ENCODE measurements around the gene SERGEF. TPM values are rescaled to one million over a fixed set of nuclear protein-coding genes. Genes with fewer than 3 reads are reported as not detected.
A peak's percentile ranks its signal among the peaks of the same experiment; 100 is the strongest.

The SERGEF gene
- total and polyA plus RNA-seq, 7 donors, result 24.0 to 50.4 (median 30.7) TPM

DNA sequence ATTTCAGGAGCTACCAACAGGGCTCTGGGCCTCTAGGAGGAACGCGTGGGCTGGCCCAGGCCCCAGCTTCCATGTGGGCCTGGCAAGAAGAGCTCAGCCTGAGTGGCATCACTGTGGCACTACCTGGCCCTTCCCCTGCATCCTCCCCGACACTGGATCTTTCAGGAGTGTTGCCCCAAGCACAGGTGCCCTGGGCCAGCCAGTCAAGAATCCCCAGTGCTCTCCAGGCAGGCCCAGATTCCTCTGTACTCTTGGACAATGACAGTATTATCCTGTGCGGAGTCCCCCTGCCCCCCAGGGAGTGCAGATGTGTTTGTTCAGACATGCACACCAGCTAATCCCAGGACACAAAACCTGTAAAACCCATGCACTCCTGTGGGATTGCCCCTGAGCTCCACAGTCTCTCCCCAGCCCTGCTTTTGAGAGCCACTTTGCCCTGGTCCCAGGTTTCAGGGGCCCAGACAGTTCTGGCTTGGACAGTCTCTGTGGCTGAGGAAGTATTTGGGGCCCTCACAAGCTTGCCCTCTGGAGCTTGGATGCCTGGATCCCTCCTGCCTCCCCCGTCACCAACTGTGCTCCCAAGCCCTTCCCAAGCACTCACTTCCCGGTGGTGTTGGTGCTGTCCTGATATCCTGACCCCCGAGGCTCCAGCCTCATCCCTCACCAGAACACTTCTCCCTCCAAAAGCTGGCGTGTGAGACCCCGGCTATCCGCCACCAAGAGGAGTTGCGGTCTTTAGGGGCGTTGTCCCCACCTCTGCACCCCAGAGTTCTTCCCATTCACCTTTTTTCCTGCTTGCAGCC lies 238.4 kb downstream of the SERGEF start:
- Histone ChIP-seq H3K9me3 (no peaks in the 10 kb centered on the region), H3K27ac (no peak overlapping the region), H3K36me3 (no peaks in the 10 kb centered on the region), H3K4me3 (no peak overlapping the region), H3K27me3 (no peaks in the 10 kb centered on the region), H3K4me1 (no peaks in the 10 kb centered on the region)
- DNase-seq, result peak; percentile 50
- intact Hi-C loops (cut with DNase I), result no loop called here
- 89 to 91% methylated on average over 12 of the region's 12 CpGs for WGBS, 2 donors
- TF ChIP-seq EP300 (IDR thresholded peaks at IDR 0.05) (no peak), POLR2A (IDR thresholded peaks at IDR 0.05) (no peak), POLR2AphosphoS5 (IDR thresholded peaks at IDR 0.05) (no peak)
- TF ChIP-seq, protein P1, sequence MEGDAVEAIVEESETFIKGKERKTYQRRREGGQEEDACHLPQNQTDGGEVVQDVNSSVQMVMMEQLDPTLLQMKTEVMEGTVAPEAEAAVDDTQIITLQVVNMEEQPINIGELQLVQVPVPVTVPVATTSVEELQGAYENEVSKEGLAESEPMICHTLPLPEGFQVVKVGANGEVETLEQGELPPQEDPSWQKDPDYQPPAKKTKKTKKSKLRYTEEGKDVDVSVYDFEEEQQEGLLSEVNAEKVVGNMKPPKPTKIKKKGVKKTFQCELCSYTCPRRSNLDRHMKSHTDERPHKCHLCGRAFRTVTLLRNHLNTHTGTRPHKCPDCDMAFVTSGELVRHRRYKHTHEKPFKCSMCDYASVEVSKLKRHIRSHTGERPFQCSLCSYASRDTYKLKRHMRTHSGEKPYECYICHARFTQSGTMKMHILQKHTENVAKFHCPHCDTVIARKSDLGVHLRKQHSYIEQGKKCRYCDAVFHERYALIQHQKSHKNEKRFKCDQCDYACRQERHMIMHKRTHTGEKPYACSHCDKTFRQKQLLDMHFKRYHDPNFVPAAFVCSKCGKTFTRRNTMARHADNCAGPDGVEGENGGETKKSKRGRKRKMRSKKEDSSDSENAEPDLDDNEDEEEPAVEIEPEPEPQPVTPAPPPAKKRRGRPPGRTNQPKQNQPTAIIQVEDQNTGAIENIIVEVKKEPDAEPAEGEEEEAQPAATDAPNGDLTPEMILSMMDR (IDR thresholded peaks at IDR 0.05), result no peak

DNA sequence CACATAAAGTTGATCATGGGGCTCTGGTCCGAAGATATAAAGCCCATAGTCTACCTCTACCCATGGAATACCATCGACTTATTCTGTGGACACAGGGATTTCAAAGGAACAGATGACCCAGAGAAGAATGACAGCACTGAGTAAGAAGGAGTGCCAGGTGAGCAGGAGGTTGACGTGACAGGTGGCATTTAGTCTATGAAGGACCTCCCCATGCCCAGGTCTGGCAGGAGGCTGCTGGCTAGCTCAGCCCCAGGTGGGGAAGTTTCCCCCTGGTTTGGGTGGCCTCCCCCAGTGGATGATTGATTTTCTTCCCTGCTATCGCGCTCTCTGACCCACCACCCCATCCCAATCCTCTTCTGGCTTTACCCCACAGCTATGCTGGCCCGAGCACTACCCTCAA lies 239.2 kb downstream of the SERGEF start:
- peak; percentile 41 for DNase-seq
- TF ChIP-seq, protein P1 (IDR thresholded peaks at IDR 0.05), result no peak
- TF ChIP-seq EP300 (IDR thresholded peaks at IDR 0.05) (no peak), POLR2AphosphoS5 (IDR thresholded peaks at IDR 0.05) (no peak), POLR2A (IDR thresholded peaks at IDR 0.05) (no peak)
- Histone ChIP-seq H3K27ac (no peak overlapping the region), H3K36me3 (no peaks in the 10 kb centered on the region), H3K9me3 (no peaks in the 10 kb centered on the region), H3K4me1 (no peaks in the 10 kb centered on the region), H3K4me3 (no peak overlapping the region), H3K27me3 (no peaks in the 10 kb centered on the region)
- intact Hi-C loops (cut with DNase I), result no loop called here
- WGBS, 2 donors, result 92 to 95% methylated on average over 6 of the region's 6 CpGs

DNA sequence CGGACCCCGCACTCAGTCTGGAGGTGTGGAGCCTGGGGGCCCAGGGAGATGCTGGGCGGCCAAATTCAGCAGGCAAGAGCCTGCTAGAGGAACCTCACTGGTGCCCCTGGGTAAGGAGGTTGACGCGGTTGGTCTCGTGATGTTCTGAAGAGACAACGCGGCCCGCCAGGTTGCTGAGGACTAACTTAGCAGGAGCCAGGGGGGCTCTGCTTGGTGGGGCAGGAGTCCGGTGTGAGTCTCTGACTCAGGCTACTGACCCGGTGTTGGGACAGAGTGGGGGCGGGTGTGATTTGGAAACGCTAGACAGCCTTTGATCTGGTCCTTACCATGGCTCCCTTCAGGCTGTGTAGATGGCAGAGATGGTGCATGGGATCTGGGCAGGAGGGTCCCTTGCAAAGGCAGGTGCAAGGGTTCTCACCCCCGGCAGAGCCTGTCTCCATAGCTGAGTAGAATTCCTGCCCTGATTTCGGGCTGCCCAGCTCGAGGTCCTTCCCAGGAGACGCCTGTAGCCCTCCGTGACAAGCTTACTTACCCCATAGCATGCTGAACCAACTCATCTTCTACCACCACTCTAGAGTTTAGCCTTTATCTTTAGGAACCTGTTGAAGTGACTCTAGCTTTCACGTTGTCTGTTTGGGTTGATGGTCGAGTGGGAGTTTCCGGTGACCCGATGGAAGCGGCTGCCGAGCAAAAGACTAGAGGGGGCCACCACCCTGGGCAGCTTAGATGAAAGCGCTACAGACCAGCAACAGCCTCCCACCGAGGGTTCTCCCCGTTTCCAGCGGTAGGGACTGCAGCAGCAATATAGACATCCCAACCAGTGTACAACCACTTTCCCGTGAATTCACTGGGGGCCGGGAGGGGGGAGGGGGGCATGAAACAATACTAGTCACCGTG lies 239.9 kb downstream of the SERGEF start:
- TF ChIP-seq POLR2A (IDR thresholded peaks at IDR 0.05), result no peak
- TF ChIP-seq EP300 (IDR thresholded peaks at IDR 0.05), result no peak
- TF ChIP-seq, protein P1 (IDR thresholded peaks at IDR 0.05), result no peak
- no peak for TF ChIP-seq POLR2AphosphoS5 (IDR thresholded peaks at IDR 0.05)
- H3K4me1 ChIP-seq, result no peaks in the 10 kb centered on the region
- DNase-seq, result peak; percentile 57
- H3K36me3 ChIP-seq, result no peaks in the 10 kb centered on the region
- 94 to 95% methylated on average over 31 of the region's 31 CpGs for WGBS, 2 donors
- H3K27ac ChIP-seq, result no peak overlapping the region
- no peaks in the 10 kb centered on the region for H3K9me3 ChIP-seq
- no peak overlapping the region for H3K4me3 ChIP-seq
- no peaks in the 10 kb centered on the region for H3K27me3 ChIP-seq
- intact Hi-C loops (cut with DNase I), result no loop called here

DNA sequence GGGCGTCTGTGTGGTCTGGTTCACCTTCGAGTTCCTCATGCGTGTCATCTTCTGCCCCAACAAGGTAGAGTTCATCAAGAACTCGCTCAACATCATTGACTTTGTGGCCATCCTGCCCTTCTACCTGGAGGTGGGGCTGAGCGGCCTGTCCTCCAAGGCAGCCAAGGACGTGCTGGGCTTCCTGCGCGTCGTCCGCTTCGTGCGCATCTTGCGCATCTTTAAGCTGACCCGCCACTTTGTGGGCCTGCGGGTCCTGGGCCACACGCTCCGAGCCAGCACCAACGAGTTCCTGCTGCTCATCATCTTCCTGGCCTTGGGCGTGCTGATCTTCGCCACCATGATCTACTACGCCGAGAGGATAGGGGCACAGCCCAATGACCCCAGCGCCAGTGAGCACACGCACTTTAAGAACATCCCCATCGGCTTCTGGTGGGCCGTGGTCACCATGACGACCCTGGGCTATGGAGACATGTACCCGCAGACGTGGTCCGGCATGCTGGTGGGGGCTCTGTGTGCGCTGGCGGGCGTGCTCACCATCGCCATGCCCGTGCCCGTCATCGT lies 240.9 kb downstream of the SERGEF start:
- H3K4me3 ChIP-seq, result no peak overlapping the region
- H3K27me3 ChIP-seq, result no peaks in the 10 kb centered on the region
- DNase-seq, result no peak
- no peak overlapping the region for H3K27ac ChIP-seq
- no peak for TF ChIP-seq EP300 (IDR thresholded peaks at IDR 0.05)
- TF ChIP-seq, protein P1 (IDR thresholded peaks at IDR 0.05), result no peak
- no peak for TF ChIP-seq POLR2AphosphoS5 (IDR thresholded peaks at IDR 0.05)
- no peak for TF ChIP-seq POLR2A (IDR thresholded peaks at IDR 0.05)
- whole genome bisulfite sequencing, 2 donors, result 97 to 98% methylated on average over 37 of the region's 37 CpGs
- no peaks in the 10 kb centered on the region for H3K4me1 ChIP-seq
- H3K36me3 ChIP-seq, result no peaks in the 10 kb centered on the region
- H3K9me3 ChIP-seq, result no peaks in the 10 kb centered on the region
- intact Hi-C loops (cut with DNase I), result no loop called here
